Fibroblast of lung (primary cell): ENCODE results near the gene ST6GALNAC5.

ENCODE experiments used
- CTCF ChIP-seq, 2 donors: IDR thresholded peaks in 1 of 2; conservative IDR thresholded peaks in 1 of 2; 1 replicate in 1 of 2; 2 replicates in 1 of 2; pipeline ENCODE4 v1.5.1; 2011 to 2012; ENCODE audit warnings: low read length in 2 of 2, control low read depth in 1 of 2, inconsistent platforms in 1 of 2, low read depth in 1 of 2, mild to moderate bottlenecking in 1 of 2
- EZH2 ChIP-seq: IDR thresholded peaks from 2 replicates; pipeline ENCODE4 v1.5.1; 2012; ENCODE audit warnings: low read length, control low read depth, mild to moderate bottlenecking; ENCODE audit errors: missing control alignments

- TF ChIP-seq CTCF (conservative IDR thresholded peaks at IDR 0.05 in 1 of 2, IDR thresholded peaks at IDR 0.05 in 1 of 2; ENCODE audit: low read depth in 1 of 2, low read length in 2 of 2) (no peak), EZH2 (no peak)
Measured at GRCh38 chr1:77068013-77068412, 200.7 kb downstream of the ST6GALNAC5 start.
